Measurements from ENCODE around the gene PPTC7.
A peak's percentile ranks its signal among the peaks of the same experiment; 100 is the strongest.
"Not testable (repeated sequence)": the region's sequence is repeated elsewhere in the genome, so short reads cannot be mapped to it uniquely, and the experiment has no call there.

PPTC7 gene

GRCh38 chr12:110592078-110592477 lies 9.0 kb upstream of the PPTC7 start:
- H3K27ac ChIP-seq = no peak overlapping the region
- TF ChIP-seq, protein P1, sequence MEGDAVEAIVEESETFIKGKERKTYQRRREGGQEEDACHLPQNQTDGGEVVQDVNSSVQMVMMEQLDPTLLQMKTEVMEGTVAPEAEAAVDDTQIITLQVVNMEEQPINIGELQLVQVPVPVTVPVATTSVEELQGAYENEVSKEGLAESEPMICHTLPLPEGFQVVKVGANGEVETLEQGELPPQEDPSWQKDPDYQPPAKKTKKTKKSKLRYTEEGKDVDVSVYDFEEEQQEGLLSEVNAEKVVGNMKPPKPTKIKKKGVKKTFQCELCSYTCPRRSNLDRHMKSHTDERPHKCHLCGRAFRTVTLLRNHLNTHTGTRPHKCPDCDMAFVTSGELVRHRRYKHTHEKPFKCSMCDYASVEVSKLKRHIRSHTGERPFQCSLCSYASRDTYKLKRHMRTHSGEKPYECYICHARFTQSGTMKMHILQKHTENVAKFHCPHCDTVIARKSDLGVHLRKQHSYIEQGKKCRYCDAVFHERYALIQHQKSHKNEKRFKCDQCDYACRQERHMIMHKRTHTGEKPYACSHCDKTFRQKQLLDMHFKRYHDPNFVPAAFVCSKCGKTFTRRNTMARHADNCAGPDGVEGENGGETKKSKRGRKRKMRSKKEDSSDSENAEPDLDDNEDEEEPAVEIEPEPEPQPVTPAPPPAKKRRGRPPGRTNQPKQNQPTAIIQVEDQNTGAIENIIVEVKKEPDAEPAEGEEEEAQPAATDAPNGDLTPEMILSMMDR (conservative IDR thresholded peaks at IDR 0.05) = no peak

DNA sequence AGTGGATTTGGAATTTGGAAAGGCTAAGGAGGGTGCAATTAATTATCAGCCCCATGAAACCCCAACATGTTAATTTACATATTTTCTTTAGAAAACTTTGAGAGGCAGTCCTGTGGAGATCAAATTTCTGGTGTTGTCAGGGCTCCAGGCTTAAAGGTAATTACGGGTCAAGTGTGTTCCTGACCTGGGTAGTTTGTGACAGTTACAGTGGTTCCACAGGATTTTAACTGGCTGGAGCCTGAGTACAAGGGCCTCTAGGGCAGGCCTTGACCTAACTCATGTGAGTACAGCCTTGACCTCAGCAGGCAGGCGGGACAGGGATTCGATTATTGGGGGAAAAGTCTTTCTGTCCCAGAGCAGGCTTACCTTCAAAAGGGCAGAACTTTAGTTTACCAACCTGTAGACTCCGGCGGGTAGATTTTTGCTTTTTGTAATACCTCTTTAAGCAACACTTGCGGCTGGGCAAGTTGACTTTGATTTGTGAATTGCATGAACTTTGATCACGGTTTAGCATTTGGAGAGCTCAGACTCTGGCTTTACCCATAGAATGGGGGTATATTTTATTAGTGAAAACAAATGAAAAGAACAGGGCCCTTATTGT lies 8.4 kb upstream of the PPTC7 start:
- TF ChIP-seq, protein P1 (conservative IDR thresholded peaks at IDR 0.05) = no peak
- no peak overlapping the region for H3K27ac ChIP-seq

GRCh38 chr12:110590806-110591326 lies 7.7 kb upstream of the PPTC7 start:
- H3K27ac ChIP-seq = no peak overlapping the region
- TF ChIP-seq, protein P1 (conservative IDR thresholded peaks at IDR 0.05) = no peak

DNA sequence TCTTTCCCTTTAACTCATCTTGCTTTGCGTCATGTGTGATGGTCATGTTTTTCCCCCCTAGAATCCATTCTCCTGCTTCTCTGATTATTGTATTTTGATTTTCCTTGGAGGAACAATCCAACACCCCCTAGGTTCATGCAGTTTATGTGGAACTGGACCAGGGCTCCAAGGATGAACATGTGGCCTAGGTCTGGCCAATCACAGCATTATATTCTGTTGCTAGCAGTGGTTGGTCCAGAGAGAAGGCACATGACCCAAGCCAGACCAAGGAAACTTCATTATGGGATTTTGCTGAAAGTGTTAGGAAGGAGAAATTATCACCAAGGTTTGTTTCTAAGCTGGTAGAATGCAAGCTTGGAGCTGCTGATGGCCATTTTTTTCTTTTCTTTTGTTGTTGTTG lies 6.9 kb upstream of the PPTC7 start:
- TF ChIP-seq, protein P1 (conservative IDR thresholded peaks at IDR 0.05) = no peak
- no peak overlapping the region for H3K27ac ChIP-seq

- H3K27ac ChIP-seq = not testable (repeated sequence)
Observed at GRCh38 chr12:110587102-110587501, 4.0 kb upstream of the PPTC7 start.

GRCh38 chr12:110585231-110585799 lies 2.2 kb upstream of the PPTC7 start:
- TF ChIP-seq, protein P1 (conservative IDR thresholded peaks at IDR 0.05) = no peak
- H3K27ac ChIP-seq = no peak overlapping the region

DNA sequence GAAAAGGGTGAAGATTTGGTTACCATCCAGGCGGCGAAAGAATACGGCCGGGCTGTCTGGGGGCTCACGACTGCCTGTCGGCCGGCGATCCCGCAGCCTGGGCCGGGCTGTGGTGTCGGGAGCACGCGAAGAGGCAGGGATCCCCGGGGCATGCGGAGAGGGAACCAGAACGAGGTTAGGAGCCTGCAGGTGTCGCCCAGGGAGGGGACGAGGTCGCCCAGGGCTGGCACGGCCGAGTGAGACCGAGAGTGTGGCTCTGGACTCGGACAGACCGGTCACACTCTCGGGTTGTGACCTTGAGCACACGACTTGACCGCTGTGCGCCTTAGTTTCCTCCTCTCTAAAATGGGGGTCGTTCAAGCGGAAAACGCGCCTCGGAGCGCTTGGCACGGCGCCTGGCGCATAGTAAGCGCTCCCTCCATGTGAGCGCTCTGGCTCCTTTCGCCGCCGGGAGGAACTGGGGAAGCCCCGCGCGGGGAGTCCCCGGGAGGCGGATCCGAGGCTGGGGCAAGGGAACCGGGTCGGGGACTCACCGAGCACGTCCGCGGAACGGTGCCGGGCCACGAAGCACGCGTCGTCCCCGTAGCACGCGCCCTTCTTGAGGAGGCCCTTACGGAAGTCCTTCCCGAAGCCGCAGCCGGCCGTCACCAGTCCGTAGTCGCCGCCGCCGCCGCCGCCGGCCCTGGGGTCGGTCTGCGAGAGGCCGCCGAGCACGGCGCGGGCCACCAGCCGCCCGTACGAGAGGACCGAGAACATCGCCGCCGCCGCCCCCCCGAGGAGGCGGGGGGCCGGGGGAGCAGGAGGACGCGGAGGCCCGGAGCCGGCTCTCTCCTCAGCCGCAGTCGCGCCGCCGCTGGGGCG lies 612 bp downstream of the PPTC7 start:
- peak overlapping the region; percentile 91 for H3K27ac ChIP-seq
- TF ChIP-seq, protein P1 (conservative IDR thresholded peaks at IDR 0.05) = no peak
